Smooth muscle cell (in vitro differentiated cells): ENCODE results near the gene SYP. TPM values are rescaled to one million over a fixed set of nuclear protein-coding genes. Genes with fewer than 3 reads are reported as not detected.

ENCODE experiments used
- DNase-seq: peaks from one replicate; lab custom pipeline; 2025; ENCODE audit not compliant: unreplicated experiment; lab: John Stamatoyannopoulos, UW
- H2AFZ ChIP-seq: fragments of 200-600 bp; sonication (generic); 2 replicates; pipeline ENCODE4 v1.6.0; 2016; ENCODE audit warnings: antibody characterized with exemption, low read depth, mild to moderate bottlenecking
- H3F3A ChIP-seq: fragments of 200-600 bp; sonication (generic); 2 replicates; pipeline ENCODE4 v1.6.0; 2017; ENCODE audit warnings: antibody characterized with exemption, low read depth
- H3K27ac ChIP-seq: fragments of 200-600 bp; sonication (generic); 2 replicates; pipeline ENCODE4 v1.5.1; 2016; ENCODE audit warnings: low read depth, mild to moderate bottlenecking
- H3K27me3 ChIP-seq: fragments of 200-600 bp; sonication (generic); 2 replicates; pipeline ENCODE4 v1.6.1; 2016; ENCODE audit warnings: low read depth, mild to moderate bottlenecking
- H3K36me3 ChIP-seq: fragments of 200-600 bp; sonication (generic); 2 replicates; pipeline ENCODE4 v1.5.1; 2016; ENCODE audit warnings: low read depth
- H3K4me1 ChIP-seq: fragments of 200-600 bp; sonication (generic); 2 replicates; pipeline ENCODE4 v1.5.1; 2016; ENCODE audit warnings: low read depth
- H3K4me2 ChIP-seq: fragments of 200-600 bp; sonication (generic); 2 replicates; pipeline ENCODE4 v1.6.0; 2016; ENCODE audit warnings: mild to moderate bottlenecking
- H3K4me3 ChIP-seq: fragments of 200-600 bp; sonication (generic); 2 replicates; pipeline ENCODE4 v1.5.1; 2016; ENCODE audit warnings: mild to moderate bottlenecking
- H3K79me2 ChIP-seq: fragments of 200-600 bp; sonication (generic); 2 replicates; pipeline ENCODE4 v1.6.0; 2016; ENCODE audit warnings: low read depth, mild to moderate bottlenecking
- H3K9ac ChIP-seq: fragments of 200-600 bp; sonication (generic); 2 replicates; pipeline ENCODE4 v1.6.0; 2016; ENCODE audit warnings: low read depth
- H3K9me3 ChIP-seq: fragments of 200-600 bp; sonication (generic); replicated peaks from 2 replicates; pipeline ENCODE4 v1.5.1; 2016; ENCODE audit warnings: low read depth
- H4K20me1 ChIP-seq: fragments of 200-600 bp; sonication (generic); 2 replicates; pipeline ENCODE4 v1.6.0; 2016; ENCODE audit warnings: low read depth
- WGBS: methylation state at CpG from one replicate; pipeline ENCODE4 v1.1.7; 2016; ENCODE audit warnings: low lambda C conversion rate; 5-methylcytosine and 5-hydroxymethylcytosine counted together
- polyA plus RNA-seq: library from polyadenylated mRNA; unstranded; fragments of >200 nt; fragmentation: Nextera tagmentation; extraction: Ambion mirVana; gene quantifications from 2 replicates; pipeline ENCODE4 v1.2.1, GENCODE V29; 2016
- total RNA-seq: library from RNA; depleted of rRNA; stranded (reverse); fragments of >200 nt; gene quantifications from 2 replicates; pipeline ENCODE4 v1.2.3, GENCODE V29; 2014
- TF ChIP-seq, protein P1 (sequence below): fragments of 200-600 bp; sonication (generic); IDR thresholded peaks from 2 replicates; pipeline ENCODE4 v1.5.1; 2017; ENCODE audit warnings: borderline replicate concordance, mild to moderate bottlenecking, antibody characterized with exemption; ENCODE audit not compliant: insufficient read depth, poor library complexity, severe bottlenecking

SYP gene
- total and polyA plus RNA-seq, 2 experiments from 2014 or later = not detected

DNA sequence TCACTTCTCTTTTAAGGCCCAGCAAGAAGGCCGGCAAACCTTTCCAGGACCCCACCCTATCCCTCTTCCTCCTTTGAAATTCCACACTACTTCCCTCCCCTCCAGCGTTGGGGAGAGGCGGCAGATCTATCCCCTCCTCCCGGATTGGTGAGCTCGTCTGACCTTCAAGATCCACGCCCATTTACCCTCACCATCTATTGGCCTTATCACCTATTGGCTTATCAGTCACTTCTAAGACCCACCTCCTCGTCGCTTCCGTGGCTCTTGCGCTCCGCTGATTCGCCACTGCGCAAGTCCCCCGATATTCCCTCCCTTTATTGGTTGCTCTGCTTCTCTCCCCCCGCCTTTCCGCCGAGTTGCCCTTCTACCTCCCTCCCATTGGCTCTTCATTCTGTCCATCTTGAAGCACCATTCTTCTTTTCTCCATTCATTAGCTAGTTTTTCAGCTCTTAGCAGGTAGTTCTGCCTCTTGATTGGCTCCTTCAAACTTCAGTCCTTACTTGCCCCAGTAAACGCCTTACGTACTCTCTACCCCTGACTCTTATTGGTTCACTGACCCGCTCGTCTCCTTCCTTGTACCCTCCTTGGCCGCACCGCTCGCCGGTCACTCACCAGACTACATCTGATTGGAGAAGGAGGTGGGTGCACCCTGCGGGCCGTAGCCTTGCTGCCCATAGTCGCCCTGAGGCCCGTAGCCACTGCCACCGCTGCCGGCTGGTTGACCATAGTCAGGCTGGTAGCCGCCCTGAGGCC is 9.0 kb downstream of the SYP start:
- peak; percentile 13 for DNase-seq
- 29% methylated on average over 32 of the region's 32 CpGs for WGBS

DNA sequence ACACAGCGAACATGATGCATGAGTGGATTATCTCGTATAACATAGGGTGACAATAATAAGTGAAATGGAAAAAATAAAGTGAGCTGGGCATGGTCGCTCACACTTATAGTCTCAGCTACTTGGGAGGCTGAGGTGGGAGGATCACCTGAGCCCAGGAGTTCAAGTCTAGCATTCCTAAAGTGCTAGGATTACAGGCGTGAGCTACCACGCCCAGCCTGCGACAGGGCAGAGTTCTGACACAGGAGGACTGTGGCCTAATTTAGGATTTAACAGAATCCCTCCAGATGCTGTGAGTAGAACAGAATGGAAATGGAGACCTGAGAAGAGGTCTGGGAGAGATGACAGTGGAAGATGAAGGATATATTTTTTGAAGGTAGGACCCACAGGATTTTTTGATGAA is 10.4 kb downstream of the SYP start:
- Histone ChIP-seq H2AFZ (no peak overlapping the region), H4K20me1 (no peaks in the 10 kb centered on the region), H3K9ac (no peak overlapping the region), H3K27me3 (no peaks in the 10 kb centered on the region), H3K9me3 (no peaks in the 10 kb centered on the region), H3K4me2 (peak overlapping the region; percentile 79), H3K36me3 (no peaks in the 10 kb centered on the region), H3K4me3 (no peak overlapping the region), H3F3A (no peaks in the 10 kb centered on the region), H3K4me1 (peaks cover 4% of the 10 kb centered on the region), H3K27ac (no peak overlapping the region), H3K79me2 (no peaks in the 10 kb centered on the region)
- DNase-seq = no peak
- WGBS = 81% methylated on average over 6 of the region's 6 CpGs
- TF ChIP-seq, protein P1, sequence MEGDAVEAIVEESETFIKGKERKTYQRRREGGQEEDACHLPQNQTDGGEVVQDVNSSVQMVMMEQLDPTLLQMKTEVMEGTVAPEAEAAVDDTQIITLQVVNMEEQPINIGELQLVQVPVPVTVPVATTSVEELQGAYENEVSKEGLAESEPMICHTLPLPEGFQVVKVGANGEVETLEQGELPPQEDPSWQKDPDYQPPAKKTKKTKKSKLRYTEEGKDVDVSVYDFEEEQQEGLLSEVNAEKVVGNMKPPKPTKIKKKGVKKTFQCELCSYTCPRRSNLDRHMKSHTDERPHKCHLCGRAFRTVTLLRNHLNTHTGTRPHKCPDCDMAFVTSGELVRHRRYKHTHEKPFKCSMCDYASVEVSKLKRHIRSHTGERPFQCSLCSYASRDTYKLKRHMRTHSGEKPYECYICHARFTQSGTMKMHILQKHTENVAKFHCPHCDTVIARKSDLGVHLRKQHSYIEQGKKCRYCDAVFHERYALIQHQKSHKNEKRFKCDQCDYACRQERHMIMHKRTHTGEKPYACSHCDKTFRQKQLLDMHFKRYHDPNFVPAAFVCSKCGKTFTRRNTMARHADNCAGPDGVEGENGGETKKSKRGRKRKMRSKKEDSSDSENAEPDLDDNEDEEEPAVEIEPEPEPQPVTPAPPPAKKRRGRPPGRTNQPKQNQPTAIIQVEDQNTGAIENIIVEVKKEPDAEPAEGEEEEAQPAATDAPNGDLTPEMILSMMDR = no peak

More for the DNA sequence above, 9.0 kb downstream of the SYP start:
- peak overlapping the region; percentile 34 for H3K9ac ChIP-seq
- no peaks in the 10 kb centered on the region for H3K27me3 ChIP-seq
- H3K9me3 ChIP-seq = no peaks in the 10 kb centered on the region
- H3F3A ChIP-seq = no peaks in the 10 kb centered on the region
- peak overlapping the region; percentile 68 for H3K4me3 ChIP-seq
- no peaks in the 10 kb centered on the region for H4K20me1 ChIP-seq
- peak overlapping the region; percentile 53 for H3K27ac ChIP-seq
- H3K4me1 ChIP-seq = peaks cover 4% of the 10 kb centered on the region
- no peak overlapping the region for H2AFZ ChIP-seq
- no peaks in the 10 kb centered on the region for H3K79me2 ChIP-seq
- TF ChIP-seq, protein P1 = no peak
- H3K36me3 ChIP-seq = no peaks in the 10 kb centered on the region
- peak overlapping the region; percentile 81 for H3K4me2 ChIP-seq

DNA sequence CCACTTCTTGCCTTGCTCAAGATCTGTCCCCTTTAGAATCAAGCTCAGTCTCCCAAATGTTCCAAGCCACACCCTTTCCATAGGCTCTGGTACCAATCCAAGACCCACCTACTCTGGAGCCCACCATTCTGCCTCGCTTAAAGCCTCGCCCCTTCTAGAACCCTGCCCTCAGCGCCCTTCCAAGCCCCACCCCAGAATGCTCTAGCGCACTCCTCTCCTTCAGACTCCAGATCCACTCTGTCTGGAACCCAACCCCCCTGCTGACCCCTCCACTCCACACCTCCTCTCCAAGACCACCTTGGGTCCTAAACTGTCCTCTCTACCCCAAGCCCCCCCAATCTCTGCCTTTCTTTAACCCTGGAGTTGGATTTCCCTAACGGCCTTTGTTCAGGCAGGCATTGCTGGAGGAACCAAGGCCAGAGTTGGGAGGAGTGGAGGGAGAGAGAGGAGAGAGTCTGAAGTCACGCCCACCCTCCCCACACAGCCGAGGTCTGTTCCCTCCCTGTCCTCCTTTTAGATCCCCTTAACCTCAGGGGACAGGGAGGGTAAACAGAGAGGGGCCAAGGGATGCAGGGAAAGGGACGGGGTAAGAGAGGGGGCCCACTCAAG is 11.4 kb downstream of the SYP start:
- DNase-seq = no peak
- H3K4me3 ChIP-seq = no peak overlapping the region
- H3K9ac ChIP-seq = no peak overlapping the region
- no peak overlapping the region for H3K4me2 ChIP-seq
- H4K20me1 ChIP-seq = peaks cover 5% of the 10 kb centered on the region
- no peak overlapping the region for H3K27ac ChIP-seq
- H3K4me1 ChIP-seq = peaks cover 4% of the 10 kb centered on the region
- no peaks in the 10 kb centered on the region for H3K27me3 ChIP-seq
- H3K9me3 ChIP-seq = no peaks in the 10 kb centered on the region
- TF ChIP-seq, protein P1 = no peak
- no peaks in the 10 kb centered on the region for H3F3A ChIP-seq
- H2AFZ ChIP-seq = no peak overlapping the region
- H3K79me2 ChIP-seq = no peaks in the 10 kb centered on the region
- H3K36me3 ChIP-seq = no peaks in the 10 kb centered on the region
- WGBS = 65% methylated on average over 8 of the region's 8 CpGs
